HepG2 (cell line): ENCODE data around the gene SLC9C2. TPM values are rescaled to one million over a fixed set of nuclear protein-coding genes. Genes with fewer than 3 reads are reported as not detected.

Experiments used
- ATAC-seq: fragments of 200-7000 bp; cut with Tn5 transposase; 3 replicates; pipeline ENCODE4 v1.9.1; 2020; ENCODE audit warnings: mild to moderate bottlenecking, moderate library complexity
- BruUV-seq: library from RNA; stranded (reverse); fragments of 400-500 nt; replicated peaks from 2 replicates; lab custom pipeline; 2021; lab: Mats Ljungman, UMichigan
- CTCF ChIA-PET: fragments of 300-600 bp; formaldehyde crosslinking; extraction: SDS; loops from one replicate; lab custom pipeline; 2021; ENCODE audit warnings: low total read pairs, inconsistent platforms, low intra/inter-chr PET ratio; lab: Yijun Ruan, JAX
- POLR2A ChIA-PET: fragments of 350-600 bp; sonication (Branson Sonifier 250); formaldehyde crosslinking; loops from one replicate; lab custom pipeline; 2020; ENCODE audit warnings: antibody characterized with exemption, inconsistent platforms; lab: Yijun Ruan, JAX
- DNase-seq: peaks from one replicate; pipeline ENCODE4 v3.0.0-alpha.2; 2015; ENCODE audit warnings: low spot score
- FAIRE-seq: peaks from 3 replicates; lab custom pipeline; 2011; peaks lifted over from hg19 to GRCh38; lab: Jason Lieb, UNC
- H2AFZ ChIP-seq: one replicate; pipeline ENCODE4 v1.6.1; 2011; ENCODE audit warnings: low read length, inconsistent platforms
- H3K27ac ChIP-seq: fragments of 300-600 bp; 3 replicates; pipeline ENCODE4 v1.8.0; 2011; ENCODE audit warnings: mixed run types, mild to moderate bottlenecking, mixed read lengths, low read length, inconsistent platforms; ENCODE audit not compliant: insufficient read depth; ENCODE audit errors: extremely low read length
- H3K27me3 ChIP-seq, 2 experiments: fragments of 200-600 bp in 1 of 2; 2 replicates in 1 of 2; 3 replicates in 1 of 2; pipeline versions ENCODE4 v1.6.0 to v1.8.0; 2011; ENCODE audit warnings: low read length in 2 of 2, mild to moderate bottlenecking in 2 of 2, moderate library complexity in 2 of 2, inconsistent platforms in 1 of 2; ENCODE audit not compliant: insufficient read depth in 2 of 2, control insufficient read depth in 1 of 2
- H3K36me3 ChIP-seq, 2 experiments: fragments of 200-600 bp in 1 of 2; replicated peaks in 1 of 2; 2 replicates in 1 of 2; 3 replicates in 1 of 2; pipeline versions ENCODE4 v1.5.1 to v1.8.0; 2011; ENCODE audit warnings: low read length in 2 of 2, inconsistent platforms in 1 of 2; ENCODE audit not compliant: insufficient read depth in 2 of 2, control insufficient read depth in 1 of 2
- H3K4me1 ChIP-seq: 2 replicates; pipeline ENCODE4 v1.5.1; 2012; ENCODE audit warnings: low read length, inconsistent platforms; ENCODE audit not compliant: insufficient read depth
- H3K4me2 ChIP-seq: 2 replicates; pipeline ENCODE4 v1.6.0; 2011; ENCODE audit warnings: low read depth, low read length, inconsistent platforms
- H3K4me3 ChIP-seq, 3 experiments: fragments of 200-600 bp in 1 of 3; sonication (generic), shearing (Covaris generic) in 1 of 3; replicated peaks in 1 of 3; 2 replicates each; pipeline ENCODE4 v1.5.1; 2011 to 2016; ENCODE audit warnings: low read length in 3 of 3, inconsistent platforms in 2 of 3, low read depth in 2 of 3, mild to moderate bottlenecking in 2 of 3, control low read depth in 1 of 3, mixed read lengths in 1 of 3; ENCODE audit not compliant: insufficient read depth in 1 of 3
- H3K79me2 ChIP-seq: one replicate; pipeline ENCODE4 v1.6.1; 2011; ENCODE audit warnings: low read length, inconsistent platforms; ENCODE audit not compliant: insufficient read depth
- H3K9ac ChIP-seq: 2 replicates; pipeline ENCODE4 v1.6.0; 2011; ENCODE audit warnings: mild to moderate bottlenecking, low read depth, low read length, inconsistent platforms; ENCODE audit not compliant: insufficient read depth
- H3K9me3 ChIP-seq: 2 replicates; pipeline ENCODE4 v1.5.1; 2012; ENCODE audit warnings: mild to moderate bottlenecking, low read length
- H4K20me1 ChIP-seq: 2 replicates; pipeline ENCODE4 v1.6.0; 2011; ENCODE audit warnings: inconsistent platforms, mild to moderate bottlenecking, low read length, moderate library complexity; ENCODE audit not compliant: insufficient read depth
- CTCF ChIP-seq: sonication (generic); formaldehyde crosslinking; IDR thresholded peaks from 2 replicates; pipeline ENCODE4 v1.5.0; 2020; ENCODE audit warnings: mild to moderate bottlenecking, missing genetic modification reagents, moderate library complexity
- NFE2 ChIP-seq: sonication (generic); formaldehyde crosslinking; IDR thresholded peaks from 2 replicates; pipeline ENCODE4 v1.4.0; 2020; ENCODE audit warnings: missing genetic modification reagents
- RARG ChIP-seq: sonication (generic); formaldehyde crosslinking; IDR thresholded peaks from 2 replicates; pipeline ENCODE4 v1.4.0; 2020; ENCODE audit warnings: low read depth, mild to moderate bottlenecking, missing genetic modification reagents
- STAG1 ChIP-seq: sonication (generic); formaldehyde crosslinking; IDR thresholded peaks from 2 replicates; pipeline ENCODE4 v1.4.0; 2020; ENCODE audit warnings: missing genetic modification reagents
- THAP11 ChIP-seq: IDR thresholded peaks from 2 replicates; pipeline ENCODE4 v1.6.1; 2016; ENCODE audit warnings: missing biosample characterization, missing genetic modification reagents
- WGBS: methylation state at CpG from one replicate; pipeline ENCODE4 v1.1.6; 2017; ENCODE audit warnings: low lambda C conversion rate; 5-methylcytosine and 5-hydroxymethylcytosine counted together
- in situ Hi-C: cut with HindIII; loops from 2 replicates; pipeline ENCODE4 v1.10.0; 2017; ENCODE audit warnings: low pct_unique_long_range_greater_than_20kb; ENCODE audit not compliant: extremely low pct_ligation_motif_present
- intact Hi-C: fragments of 100-400 bp; cut with micrococcal nuclease; formaldehyde crosslinking; loops from one replicate; pipeline ENCODE4 v1.10.0; 2022; ENCODE audit not compliant: unreplicated experiment
- polyA plus RNA-seq, 8 experiments: library from polyadenylated mRNA; depleted of rRNA in 3 of 8; stranded (reverse) in 7 of 8; unstranded in 1 of 8; fragments of >200 nt; fragmentation: Illumina TruSeq in 4 of 8; extraction: Trizol in 4 of 8; gene quantifications; 2 replicates each; pipeline versions ENCODE4 v1.2.1 to v1.2.3, GENCODE V29; 2011 to 2016; ENCODE audit warnings: low read depth in 4 of 8, missing spikeins in 1 of 8, mixed read lengths in 1 of 8; ENCODE audit not compliant: insufficient read depth in 1 of 8
- total RNA-seq, 5 experiments: library from RNA; depleted of rRNA; stranded (reverse); fragments of >200 nt; fragmentation: Illumina TruSeq; extraction: Trizol; gene quantifications; 2 replicates each; pipeline ENCODE4 v1.2.3, GENCODE V29; 2016; ENCODE audit warnings: low read depth in 1 of 5
- TF ChIP-seq, protein P1 (sequence below): sonication (generic); formaldehyde crosslinking; IDR thresholded peaks from 2 replicates; pipeline ENCODE4 v1.8.0; 2022; ENCODE audit warnings: mild to moderate bottlenecking, missing genetic modification reagents

The SLC9C2 gene
- total and polyA plus RNA-seq, 2 of the 13 experiments (the other 11 are each of a cell fraction or from before 2014, with no cell fraction given) = 0.03 TPM; not detected in 1

- TF ChIP-seq, protein P1, sequence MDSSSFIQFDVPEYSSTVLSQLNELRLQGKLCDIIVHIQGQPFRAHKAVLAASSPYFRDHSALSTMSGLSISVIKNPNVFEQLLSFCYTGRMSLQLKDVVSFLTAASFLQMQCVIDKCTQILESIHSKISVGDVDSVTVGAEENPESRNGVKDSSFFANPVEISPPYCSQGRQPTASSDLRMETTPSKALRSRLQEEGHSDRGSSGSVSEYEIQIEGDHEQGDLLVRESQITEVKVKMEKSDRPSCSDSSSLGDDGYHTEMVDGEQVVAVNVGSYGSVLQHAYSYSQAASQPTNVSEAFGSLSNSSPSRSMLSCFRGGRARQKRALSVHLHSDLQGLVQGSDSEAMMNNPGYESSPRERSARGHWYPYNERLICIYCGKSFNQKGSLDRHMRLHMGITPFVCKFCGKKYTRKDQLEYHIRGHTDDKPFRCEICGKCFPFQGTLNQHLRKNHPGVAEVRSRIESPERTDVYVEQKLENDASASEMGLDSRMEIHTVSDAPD = no peak
- TF ChIP-seq RARG (CRISPR knock-in tag) = no peak
- no peak for TF ChIP-seq THAP11 (CRISPR knock-in tag)
- TF ChIP-seq, all 625 proteins: peak for 3
Observed at GRCh38 chr1:173635116-173635515, 32.2 kb upstream of the SLC9C2 start, which contains the start of gene TEX50 (continued).

DNA sequence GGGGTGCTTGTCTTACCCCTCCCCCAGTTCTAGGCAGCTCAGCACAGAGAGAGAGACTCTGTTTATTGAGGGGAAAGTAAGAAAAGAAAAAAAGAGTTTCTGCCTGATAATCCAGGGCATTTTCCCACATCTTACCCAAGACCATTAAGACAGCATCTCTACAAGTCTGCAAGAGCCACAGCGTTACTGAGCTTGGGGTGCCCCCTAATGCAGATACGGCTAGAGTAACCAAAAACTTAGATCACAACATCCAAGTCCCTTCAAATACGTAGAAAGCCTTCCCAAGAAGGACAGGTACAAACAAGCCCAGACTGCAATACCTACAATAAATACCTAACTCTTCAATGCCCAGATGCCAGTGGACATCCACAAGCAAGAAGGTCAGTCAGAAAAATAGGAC is 26.0 kb upstream of the SLC9C2 start:
- Histone ChIP-seq H3K9ac (no peak overlapping the region), H2AFZ (no peak overlapping the region), H3K27ac (no peak overlapping the region), H4K20me1 (no peaks in the 10 kb centered on the region), H3K4me1 (no peaks in the 10 kb centered on the region), H3K9me3 (no peaks in the 10 kb centered on the region), H3K4me3 (no peak overlapping the region), H3K4me2 (no peak overlapping the region), H3K27me3 (no peaks in the 10 kb centered on the region), H3K36me3 (no peaks in the 10 kb centered on the region), H3K79me2 (no peaks in the 10 kb centered on the region)
- intact Hi-C loops (no loop called here), in situ Hi-C loops (no loop called here)
- CTCF ChIA-PET = no interaction called here
- POLR2A ChIA-PET = no interaction called here
- TF ChIP-seq CTCF (CRISPR knock-in tag) (peak; percentile 20; the same call in 1 of the 2 replicates), STAG1 (CRISPR knock-in tag) (0 out of 2 replicates have a peak, but pooled peaks have one; percentile 19), NFE2 (CRISPR knock-in tag) (no peak)
- FAIRE-seq (no peak), DNase-seq (no peak), ATAC-seq (no peak)
- 47% methylated on average over 3 of the region's 3 CpGs for WGBS
- no TSS peak for BruUV-seq
